NCI-H1436 treated with DMSO at 0.1 percent for 48 hours (cell line): ENCODE results near the gene SBDS.
"Not testable (repeated sequence)": the region's sequence is repeated elsewhere in the genome, so short reads cannot be mapped to it uniquely, and the experiment has no call there.

Experiments
- DNase-seq: peaks from one replicate; lab custom pipeline; 2025; lab: John Stamatoyannopoulos, UW

The SBDS gene

GRCh38 chr7:66994691-66995049, 716 bp downstream of the SBDS start:
- not testable (repeated sequence) for DNase-seq

DNA sequence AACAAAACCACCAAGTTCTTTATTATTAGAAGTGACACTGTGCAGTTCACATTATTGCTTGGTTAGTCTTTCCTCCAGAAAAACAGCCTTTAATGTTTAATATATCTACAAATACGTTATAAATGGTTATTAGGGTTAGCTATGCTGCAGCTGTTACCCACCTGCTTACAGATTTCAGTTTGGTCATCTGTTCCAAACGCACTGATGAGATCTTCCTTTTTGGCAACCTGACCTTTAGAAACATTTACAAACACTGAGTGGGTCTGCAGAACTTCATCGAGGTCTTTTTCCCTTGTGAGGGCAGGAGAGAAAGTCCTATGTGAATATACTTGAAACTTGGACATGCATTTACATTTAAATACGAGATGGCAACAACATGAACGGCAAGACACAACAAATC, 1.3 kb downstream of the SBDS start:
- not testable (repeated sequence) for DNase-seq

DNA sequence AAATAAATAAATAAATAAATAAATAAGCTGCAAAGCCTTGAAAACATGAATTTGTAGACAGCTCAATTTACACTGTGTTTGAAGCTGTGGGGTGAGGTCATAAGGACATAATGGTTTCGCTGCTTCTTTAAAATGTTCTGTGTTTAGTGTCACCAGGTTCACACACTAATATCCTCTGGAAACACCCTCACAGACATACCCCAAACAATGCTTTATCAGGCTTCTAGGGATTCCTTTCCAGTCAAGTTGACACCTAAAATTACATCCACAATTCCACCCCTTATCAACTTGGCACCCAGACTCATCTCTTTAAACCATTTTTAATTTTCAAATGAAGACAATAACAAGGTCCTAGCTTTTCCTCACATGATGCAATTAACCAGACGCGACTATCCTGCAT, 5.8 kb downstream of the SBDS start:
- DNase-seq: not testable (repeated sequence)

DNA sequence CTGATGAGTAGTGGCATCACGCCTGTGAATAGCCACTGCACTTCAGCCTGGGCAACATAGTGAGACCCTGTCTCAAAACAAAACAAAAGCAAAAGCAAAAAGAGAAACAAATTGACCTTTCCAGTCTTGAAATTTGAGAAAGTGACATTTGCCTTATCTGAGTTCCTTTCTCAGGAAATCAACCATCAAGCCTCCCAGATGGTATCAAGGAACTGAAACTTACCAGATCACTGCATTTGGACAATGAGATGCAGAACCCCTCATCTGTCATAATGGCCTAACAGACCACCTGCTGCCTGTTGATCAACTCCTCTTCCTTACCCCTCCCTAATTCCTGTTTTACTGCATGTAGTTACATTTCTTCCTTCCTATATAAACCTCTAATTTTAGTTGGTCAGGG, 15.1 kb downstream of the SBDS start:
- not testable (repeated sequence) for DNase-seq

DNA sequence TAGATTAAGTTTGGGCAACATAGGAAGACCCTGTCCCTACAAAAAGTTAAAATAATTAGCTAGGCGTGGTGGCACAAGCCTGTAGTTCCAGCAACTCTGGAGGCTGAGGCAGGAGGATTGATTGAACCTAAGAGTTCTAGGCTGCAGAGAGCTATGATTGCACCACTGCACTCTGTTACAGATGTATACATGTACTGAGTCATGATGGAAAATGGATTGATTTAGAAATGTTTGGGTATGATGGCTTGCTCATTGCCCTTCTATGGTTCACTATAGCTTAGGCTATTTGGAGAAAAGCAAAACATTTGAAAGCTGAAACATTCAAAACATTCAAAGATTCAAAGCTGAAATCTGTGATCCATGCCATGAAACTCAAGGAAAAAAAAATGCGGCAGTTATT, 16.4 kb downstream of the SBDS start:
- not testable (repeated sequence) for DNase-seq

- not testable (repeated sequence) for DNase-seq
Observed at GRCh38 chr7:66978312-66978711, 17.1 kb downstream of the SBDS start.

DNA sequence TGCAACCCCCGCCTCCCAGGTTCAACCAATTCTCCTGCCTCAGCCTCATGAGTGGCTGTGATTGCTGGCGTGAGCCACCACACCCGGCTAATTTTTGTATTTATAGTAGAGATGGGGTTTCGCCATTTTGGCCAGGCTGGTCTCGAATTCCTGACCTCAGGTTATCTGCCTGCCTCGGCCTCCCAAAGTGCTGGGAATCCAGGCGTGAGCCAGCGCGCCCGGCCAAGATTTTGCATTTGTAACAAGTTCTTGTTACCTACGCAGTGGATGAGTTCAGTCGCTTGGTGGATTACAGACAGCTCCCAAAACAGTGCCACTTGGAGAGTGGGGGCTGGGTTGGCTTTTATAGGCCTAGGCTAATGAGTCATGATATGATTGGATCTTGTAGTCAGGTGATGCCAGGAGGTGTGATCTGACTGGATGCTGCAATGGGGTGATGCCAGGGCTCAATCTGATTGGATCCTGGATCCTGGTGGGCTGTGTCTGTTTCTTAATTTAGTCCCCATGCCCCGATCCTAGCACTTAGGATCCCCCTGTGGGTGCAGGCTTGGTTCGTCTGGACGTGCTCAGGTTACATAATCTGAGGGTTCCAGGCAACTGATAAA, 20.3 kb downstream of the SBDS start:
- DNase-seq: no peak

DNA sequence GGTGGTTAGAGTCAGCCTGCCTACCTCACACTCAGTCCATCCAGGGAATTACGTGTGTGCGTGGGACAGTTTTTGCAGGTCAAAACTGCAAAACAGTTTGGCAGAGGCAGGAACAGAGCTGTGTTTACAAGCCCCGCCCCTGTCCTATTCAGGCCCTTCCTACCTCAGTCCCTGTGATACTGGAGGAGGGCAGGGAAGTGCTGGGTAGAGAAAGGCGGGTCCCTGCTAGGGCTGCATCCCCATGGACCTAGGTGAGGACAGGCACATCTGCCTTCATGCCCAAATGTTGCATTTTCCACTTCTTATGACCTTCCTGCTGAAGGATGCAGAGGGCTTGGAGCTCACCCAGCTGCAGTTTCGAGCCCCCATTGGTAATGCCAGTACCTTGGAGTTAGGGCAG, 25.1 kb downstream of the SBDS start:
- DNase-seq: no peak

DNA sequence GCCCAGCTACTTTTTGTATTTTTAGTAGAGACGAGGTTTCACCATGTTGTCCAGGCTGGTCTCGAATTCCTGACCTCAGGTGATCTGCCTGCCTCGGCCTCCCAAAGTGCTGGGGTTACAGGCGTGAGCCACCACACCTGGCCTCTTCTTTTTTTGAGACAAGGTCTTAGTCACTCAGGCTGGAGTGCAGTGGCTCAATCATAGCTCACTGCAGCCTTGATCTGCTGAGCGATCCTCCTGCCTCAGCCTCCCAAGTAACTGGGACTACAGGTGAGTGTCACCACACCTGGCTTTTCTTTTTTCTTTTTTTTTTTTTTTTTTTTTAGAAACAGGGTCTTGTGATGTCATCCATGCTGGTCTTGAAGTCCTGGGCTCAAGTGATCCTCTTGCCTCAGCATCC, 26.4 kb downstream of the SBDS start:
- DNase-seq: not testable (repeated sequence)

- DNase-seq: no peak
Observed at GRCh38 chr7:66967029-66967428, 28.4 kb downstream of the SBDS start.

DNA sequence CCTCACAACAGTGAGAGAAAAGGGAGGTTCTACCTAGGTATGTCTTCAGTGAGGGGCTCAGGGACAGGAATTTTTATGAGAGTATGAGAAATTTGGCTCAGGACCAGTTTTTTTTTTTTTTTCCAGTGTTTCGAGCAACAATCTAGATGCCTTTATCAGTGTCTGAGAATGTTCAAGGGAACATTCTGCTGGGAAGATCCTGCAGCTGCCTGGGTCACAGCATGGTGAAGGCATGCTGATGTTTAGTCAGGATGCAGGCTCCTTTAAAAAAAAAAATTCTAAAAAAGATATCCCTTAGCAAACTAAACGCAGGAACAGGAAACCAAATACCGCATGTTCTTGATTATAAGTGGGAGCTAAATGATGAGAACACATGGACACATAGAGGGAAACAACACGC, 31.0 kb downstream of the SBDS start:
- DNase-seq: no peak

DNA sequence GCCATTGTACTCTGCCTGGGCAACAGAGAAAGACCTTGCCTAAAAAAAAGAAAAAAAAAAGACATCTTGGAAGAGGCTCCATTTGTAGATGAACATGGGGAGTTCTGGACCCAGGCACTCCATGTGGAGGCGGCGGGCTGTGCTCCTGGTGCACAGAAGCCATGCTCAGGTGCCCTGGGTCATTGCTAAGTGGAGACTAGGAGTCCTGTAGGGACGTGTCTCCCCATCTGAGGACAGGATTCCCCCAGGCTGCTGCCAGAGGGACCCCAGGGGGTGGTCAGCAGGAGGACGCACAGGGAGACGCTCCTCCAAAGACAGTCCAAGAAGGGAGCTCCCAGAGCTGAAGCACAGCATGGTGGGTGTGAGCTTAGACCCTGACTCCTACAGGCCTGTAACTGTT, 34.3 kb downstream of the SBDS start:
- no peak for DNase-seq

- DNase-seq: no peak
Observed at GRCh38 chr7:66960192-66960591, 35.2 kb downstream of the SBDS start.

DNA sequence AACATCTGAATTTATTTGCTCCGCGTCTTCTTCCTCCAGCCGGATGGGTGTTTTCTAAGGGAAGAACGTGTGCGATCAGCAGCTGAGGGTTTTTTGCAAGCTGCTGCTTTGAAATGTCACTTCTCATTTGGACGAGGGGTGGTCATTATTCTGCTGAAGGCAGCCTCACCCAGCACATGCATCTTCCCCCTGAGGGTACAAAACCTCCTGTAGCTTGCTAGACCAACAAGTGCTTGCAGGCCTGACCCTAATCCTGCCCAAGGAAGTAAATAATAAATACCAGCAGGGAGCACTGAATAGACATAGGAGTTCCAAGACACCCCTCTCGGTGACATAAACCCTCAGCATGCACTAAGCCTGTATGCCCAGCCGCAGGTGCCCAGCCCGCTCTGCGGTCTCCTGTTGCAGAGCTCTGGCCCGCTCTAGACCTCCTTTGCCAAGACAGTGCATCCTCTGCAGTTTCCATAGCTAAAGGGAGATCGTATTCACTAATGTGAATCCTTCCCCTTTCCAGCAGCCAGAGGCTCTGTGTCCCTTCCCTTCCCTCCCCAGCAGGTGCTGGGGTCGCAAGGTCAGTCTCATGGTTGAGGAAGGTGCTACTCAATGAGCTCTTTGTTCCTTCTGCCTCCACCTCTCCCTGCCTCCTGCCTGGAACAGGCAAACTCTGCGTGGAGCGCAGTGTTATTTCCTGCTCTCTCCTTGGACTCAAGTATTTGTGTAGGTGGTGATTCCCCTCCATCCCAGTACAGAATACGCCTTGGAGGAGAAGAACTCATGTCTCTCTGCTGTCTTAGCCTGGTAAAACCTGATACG, 36.6 kb downstream of the SBDS start:
- no peak for DNase-seq

DNA sequence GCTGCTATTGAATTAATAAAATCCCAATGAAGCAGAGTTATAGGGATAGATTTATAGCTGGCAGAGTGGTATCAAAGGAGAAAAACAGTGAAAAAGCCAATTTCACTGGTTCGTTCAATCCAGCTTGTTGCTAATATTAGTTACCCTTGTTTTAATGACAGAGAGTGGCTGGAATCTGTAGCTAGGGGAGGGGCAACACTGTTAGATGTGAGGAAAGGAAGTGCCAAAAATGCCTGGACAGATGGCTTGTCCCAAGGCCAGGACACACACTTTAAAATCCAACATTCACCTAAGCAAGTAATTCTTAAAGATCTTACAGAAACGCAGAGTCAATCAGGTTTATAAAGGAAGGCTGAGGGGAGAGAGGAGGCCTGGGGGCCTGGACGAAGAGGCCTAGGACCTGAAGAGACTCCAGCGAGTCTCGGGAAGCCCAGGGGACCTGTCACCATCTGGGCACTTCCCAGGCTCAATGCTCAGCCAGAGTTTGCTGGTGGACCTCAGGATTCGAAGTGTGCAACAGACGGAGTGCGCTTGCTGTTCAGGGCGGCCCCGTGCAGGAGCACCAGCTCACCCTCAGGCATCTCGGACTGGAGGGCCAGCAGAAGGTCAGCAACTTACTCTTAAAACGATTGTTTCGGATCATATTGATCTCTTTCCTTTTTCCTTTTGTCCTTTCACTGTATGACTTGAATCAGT, 37.6 kb downstream of the SBDS start:
- no peak for DNase-seq

DNA sequence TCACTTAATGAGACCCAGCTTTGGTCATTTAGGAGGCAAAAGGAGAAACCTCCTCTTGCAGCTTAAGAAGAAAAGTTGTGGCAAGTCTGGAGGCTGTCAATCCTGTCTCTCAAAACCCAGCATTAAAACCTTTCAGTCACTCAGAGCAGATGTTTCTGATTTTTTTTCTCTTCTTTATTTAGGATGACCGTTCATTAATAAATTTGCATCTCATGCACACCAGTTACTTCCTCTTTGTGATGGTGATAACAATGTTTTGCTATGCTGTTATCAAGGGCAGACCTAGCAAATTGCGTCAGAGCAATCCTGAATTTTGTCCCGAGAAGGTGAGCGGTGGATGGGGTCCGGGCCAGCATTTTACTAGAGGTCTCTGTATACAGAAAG, 42.4 kb downstream of the SBDS start:
- no peak for DNase-seq

DNA sequence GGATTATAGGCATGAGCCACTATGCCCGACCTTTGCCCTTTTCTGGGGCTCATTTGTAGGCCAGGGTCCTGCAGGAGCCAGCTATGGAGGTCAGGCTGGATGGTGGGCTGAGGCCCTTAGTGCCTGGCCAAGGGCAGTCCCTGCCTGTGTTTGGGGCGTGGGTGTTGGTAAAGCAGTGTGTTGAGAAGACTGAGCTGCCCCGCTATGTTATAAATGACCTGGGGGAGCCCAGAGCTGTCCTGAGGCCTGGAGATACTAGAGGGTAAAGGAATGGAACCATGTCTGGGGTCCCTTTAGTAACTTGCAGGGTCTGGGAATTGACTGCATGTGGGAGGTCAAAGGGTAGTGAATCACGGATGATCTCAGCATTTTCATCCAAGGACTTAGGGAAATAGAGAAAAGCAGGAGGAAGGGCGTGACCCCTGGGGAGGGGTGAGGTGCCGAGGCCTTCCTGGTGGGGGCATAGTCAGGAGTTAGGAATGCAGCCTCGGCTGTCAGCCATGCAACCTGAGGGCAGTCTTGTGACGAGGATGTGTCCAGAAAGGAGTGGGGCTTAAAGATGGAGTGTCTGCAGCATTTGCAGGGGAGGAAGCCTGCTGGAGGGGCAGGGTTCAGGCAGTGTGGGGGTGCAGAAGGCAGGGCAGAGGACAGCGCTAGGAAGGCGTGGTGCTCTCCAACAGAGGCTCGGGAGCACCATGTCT, 42.9 kb downstream of the SBDS start:
- DNase-seq: no peak

DNA sequence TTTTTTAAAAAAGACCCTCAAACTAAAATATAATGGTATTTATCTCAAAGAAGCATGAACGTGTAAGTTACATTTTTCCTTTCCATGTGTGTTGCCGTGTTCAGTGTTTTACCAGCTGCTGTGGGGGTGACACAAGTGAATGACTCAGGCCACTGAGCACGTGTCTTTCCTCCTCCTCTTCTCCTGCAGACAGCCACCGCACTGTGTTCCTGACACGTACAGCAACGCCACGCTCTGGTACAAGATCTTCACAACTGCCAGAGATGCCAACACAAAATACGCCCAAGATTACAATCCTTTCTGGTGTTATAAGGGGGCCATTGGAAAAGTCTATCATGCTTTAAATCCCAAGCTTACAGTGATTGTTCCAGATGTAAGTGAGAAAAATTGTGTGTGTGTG, 44.6 kb downstream of the SBDS start:
- no peak for DNase-seq

DNA sequence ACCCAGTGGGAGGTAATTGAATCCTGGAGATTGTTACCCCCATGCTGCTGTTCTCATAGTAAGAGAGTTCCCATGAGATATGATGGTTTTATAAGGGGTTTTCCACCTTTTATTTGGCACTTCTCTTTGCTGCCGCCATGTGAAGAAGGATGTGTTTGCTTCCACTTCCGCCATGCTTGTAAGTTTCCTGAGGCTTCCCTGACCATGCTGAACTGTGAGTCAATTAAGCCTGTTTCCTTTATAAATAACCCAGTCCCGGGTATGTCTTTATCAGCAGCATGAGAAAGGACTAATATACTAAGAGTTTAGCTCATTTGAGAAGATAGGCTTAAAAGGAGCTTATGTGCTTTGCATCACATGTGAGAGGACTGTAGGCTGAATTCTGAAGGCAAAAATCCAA, 45.1 kb downstream of the SBDS start:
- DNase-seq: no peak

- no peak for DNase-seq
Observed at GRCh38 chr7:66948480-66949109, 46.8 kb downstream of the SBDS start.

DNA sequence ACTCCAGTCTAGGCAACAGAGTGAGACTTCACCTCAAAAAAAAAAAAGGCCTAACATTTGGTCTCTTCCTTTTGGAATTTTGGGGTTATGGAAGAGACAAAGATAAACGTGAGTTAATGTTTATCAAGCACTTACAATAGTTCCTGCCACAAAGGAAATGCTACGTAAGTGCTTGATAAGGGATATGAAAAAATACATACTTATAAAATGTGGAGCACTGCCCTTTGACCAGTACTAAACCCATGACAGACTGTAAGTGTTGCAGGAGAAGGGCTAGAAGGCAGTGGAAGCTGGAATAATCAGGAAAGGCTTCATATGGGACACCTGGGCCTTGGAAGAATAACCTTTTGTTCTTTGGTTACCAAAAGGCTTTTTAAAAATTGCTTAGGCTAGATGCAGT, 48.8 kb downstream of the SBDS start:
- no peak for DNase-seq

DNA sequence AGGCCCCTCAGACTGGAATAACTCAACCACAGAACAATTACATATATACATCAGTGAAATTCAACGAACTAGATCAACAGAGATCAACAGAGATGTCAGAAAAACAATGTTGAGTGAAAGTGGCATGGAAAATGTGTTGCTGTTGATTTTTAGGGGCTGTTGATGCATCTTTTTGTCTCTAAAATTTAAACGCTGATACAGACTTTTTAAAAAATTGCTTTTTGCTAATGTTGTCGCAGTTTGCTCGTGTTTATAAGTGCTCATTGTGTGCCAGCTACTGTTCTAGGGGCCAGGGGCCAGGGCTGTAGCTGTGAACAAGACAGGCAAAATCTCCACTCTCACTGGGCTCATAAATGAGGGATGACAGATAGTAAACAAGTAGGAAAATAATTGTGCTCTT, 56.1 kb downstream of the SBDS start:
- no peak for DNase-seq
